Mesenteric fat pad (tissue), 1 donor: ENCODE measurements around the gene ST3GAL2. TPM values are rescaled to one million over a fixed set of nuclear protein-coding genes. Genes with fewer than 3 reads are reported as not detected.
"Not testable (repeated sequence)": the region's sequence is repeated elsewhere in the genome, so short reads cannot be mapped to it uniquely, and the experiment has no call there.

Source experiments
- DNase-seq: peaks from one replicate; pipeline ENCODE4 v3.0.0-alpha.2; 2020; ENCODE audit warnings: low spot score
- total RNA-seq: library from RNA; stranded (reverse); fragmentation: NEBNext Ultra II Directional; extraction: Animal tissue kit (Norgen Biotek cat#: 25700); gene quantifications from one replicate; pipeline ENCODE4 v1.2.1, GENCODE V29; 2021
- donor health status: DM: yes; HTN: yes; CAD: no.

Gene ST3GAL2
- total RNA-seq, 1 donor from 2014 or later, result 25.9 TPM

DNA sequence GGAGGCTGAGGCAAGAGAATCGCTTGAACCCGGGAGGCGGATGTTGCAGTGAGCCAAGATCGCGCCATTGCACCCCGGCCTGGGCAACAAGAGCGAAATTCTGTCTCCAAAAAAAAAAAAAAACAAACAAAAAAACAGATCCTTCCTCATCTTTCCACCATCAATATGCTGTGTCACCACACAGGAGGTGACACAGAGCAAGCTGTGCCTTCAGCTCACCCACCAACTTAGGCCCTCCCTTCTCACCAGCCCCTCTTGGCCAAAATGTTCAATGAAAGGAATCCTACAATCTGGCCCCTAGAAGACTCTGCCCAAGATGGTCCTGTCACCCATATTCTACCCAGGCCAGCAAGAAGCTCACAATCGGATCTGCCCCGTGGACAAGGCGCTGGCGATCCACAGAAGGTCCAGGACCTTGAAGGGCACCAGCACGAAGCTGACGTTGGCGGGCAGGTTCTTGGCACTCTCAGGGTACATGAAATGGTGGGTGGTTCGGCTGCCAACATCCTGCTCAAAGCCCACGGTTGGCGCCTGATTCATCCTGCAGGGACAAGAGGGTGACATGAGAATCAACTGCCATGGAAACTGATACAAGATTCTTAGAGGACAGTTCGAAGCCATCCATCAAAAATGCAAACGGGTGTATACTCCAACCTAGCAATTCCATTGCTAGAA is 50.8 kb downstream of the ST3GAL2 start:
- DNase-seq, result no peak

DNA sequence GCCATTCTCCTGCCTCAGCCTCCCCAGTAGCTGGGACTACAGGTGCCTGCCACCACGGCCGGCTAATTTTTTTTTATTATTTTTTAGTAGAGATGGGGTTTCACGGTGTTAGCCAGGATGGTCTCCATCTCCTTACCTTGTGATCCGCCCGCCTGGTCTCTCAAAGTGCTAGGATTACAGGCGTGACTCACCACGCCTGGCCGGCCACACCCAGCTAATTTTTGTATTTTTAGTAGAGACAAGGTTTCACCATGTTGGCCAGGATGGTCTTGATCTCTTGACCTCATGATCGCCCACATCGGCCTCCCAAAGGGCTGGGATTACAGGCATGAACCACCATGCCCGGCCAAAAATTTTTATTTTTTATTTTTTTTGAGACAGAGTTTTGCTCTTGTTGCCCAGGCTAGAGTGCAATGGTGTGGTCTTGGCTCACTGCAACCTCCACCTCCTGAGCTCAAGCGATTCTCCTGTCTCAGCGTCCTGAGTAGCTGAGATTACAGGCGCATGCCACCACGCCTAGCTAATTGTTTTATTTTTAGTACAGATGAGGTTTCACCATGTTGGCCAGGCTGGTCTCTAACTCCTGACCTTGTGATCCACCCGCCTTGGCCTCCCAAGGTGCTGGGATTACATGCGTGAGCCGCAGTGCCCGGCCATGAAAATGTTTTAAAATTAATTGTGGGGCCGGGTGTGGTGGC is 52.5 kb downstream of the ST3GAL2 start:
- DNase-seq, result not testable (repeated sequence)

DNA sequence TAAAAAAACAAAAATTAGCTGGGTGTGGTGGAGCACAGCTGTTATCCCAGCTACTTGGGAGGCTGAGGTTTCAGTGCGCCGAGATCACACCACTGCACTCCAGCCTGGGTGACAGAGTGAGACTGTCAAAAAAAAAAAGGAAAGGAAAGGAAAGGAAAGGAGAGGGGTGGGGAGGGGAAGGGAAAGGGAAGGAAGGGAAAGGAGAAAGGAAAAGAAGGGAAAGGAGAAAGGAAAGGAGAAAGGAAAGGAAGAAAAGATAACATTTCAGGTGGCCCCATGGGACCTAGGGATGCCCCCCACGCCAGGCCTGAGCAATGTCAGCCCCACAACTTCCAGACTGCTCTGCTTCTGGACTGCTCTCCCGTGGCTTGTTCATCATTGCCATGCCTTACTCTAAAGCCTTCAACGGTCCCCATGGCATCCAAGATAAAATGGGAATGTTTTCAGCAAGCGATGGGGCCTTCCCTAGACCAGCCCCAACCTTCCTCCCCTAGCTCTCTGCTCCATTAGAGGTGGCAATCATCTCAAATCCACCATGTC is 55.4 kb downstream of the ST3GAL2 start:
- no peak for DNase-seq

DNA sequence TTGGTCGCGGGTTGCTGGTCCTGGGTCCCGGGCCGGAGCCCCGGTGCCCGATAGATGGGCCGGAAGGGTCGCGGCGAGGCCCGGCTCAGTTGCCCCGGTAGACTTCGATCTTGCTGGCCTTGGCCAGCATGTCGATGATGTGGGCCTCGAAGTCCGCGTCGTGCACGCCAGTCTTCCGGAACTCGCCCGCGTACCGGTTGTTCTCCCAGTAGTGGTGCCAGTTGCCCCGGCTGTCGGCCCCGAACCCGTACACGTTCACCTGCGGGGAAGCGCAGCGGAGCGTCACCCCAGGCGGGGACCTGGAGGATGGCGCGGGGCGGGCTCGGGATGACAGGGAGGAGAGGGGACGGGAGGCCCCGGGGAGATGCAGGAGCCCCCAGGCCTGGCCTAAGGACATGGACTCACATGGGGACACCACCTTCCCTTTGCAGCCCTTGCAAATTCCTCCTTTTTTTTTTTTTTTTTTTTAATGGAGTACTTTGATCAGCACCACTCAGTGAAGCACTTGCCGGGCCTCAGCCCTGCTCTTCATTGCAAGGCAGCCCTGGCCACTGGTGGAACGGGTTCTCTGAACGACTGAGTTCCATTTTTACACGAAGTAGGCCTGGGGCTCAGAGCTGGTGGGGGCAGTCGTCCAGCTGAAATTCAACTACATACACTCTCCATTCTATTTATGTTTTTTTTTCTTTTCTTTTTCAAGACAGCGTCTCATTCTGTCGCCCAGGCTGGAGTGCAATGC is 57.1 kb downstream of the ST3GAL2 start:
- no peak for DNase-seq

DNA sequence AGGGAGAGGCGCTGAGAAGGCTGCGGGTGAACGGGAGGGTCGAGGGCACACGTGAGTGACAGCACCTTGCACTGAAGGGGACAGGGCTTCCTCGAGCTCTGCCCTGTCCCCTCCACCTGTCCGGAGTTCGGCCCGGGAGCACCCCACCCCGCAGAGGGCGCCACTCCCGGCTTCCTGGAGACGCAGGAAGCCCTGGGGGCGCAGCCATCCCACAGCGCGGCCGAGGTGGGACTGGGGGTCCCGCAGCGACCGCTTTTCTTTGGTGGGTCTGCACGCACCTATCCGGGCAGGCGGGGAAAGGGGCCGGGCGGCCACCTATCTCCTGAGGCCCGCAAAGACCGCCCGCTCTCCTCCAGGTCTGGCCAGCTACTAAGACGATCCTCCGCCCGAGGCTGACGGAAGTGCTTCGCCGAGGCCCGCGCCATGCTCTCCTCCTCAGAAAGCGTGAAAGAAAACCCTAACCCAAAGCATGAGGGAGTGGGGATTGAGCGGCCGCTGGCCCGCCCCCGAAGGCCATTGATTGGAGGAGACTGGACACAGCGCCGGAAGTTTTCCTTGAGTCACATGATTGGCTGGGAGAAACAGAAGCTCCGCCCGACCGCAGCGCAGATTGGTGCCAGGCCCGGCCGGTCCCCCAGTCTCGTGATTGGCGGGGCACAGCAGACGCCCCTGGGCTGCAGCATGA is 57.8 kb downstream of the ST3GAL2 start:
- DNase-seq, result peak; percentile 98

DNA sequence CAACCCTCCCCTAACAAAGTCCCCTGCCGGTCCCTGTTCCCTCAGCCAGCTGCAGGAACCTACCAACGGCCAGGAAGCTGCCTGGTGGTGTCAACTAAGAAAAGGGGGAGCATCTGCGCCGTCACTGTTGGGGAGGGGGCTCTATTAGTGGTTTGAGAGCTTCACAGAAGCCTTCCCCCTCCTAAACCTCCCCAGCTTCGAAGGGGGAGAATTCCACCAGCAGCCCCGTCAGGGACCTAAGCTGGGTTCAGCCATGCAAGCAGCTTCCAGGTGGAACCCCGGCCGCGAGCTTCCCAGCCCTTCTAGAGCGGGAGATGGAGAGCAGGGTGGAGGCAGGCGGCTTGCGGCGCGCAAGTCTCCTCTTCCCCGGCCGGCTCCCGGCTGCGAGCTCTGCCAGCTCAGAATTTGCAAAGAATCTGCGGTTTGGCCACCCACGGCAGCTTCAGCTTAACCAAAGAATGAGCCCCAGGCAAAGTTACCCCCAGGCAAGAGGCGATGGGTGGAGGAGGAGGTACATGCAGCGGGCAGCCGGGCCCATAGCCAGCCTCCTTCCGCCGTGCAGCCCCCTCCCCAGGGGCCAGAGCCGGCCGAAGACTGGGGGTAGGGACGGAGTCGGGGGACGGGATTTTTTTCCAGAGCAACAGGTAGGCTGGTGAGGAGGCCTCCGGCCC is 58.5 kb downstream of the ST3GAL2 start:
- no peak for DNase-seq

DNA sequence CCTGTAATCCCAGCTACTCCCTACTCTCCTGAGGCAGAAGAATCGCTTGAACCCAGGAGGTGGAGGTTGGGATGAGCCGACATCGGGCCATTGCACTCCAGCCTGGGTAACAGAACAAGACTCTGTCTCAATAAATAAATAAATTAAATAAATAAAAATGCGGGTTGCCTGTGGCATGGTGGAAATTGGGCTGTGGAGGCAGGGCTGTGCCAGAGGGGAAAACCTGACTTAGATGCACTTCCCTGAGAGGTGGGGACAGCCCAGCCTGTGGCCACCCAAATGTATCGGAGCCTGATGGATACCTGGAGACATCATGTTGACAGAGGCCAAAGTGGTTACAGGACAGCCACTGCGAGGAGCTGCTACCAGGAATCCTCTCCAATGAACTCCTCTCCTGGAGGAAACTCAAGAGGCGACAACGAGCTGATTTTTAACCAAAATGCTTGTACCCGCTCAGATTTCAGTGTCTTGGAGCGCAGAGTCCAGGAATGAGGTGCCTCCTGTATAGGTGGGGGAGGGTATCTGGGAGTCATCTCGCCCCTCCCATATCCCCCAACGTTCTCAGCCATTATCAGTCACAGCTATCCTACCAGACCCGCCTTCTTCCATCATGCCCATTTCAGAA is 59.9 kb downstream of the ST3GAL2 start:
- DNase-seq, result no peak

DNA sequence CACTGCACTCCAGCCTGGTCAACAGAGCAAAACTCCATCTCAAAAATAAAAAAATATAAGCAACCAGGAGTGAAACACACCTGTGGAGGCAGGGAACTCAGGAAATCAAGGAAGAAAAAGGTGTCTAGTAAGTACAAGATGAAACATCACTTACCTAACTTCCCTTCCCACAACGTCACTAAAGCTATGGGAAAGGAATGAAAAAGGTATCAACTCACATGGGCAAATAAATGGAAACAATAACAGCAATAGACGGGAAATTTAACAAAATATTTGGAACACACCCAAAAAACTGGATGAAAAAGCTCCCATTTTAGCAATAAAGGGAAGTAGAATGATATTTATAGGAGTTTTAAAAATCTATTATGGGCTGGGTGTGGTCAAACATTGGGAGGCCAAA is 61.1 kb downstream of the ST3GAL2 start:
- no peak for DNase-seq

DNA sequence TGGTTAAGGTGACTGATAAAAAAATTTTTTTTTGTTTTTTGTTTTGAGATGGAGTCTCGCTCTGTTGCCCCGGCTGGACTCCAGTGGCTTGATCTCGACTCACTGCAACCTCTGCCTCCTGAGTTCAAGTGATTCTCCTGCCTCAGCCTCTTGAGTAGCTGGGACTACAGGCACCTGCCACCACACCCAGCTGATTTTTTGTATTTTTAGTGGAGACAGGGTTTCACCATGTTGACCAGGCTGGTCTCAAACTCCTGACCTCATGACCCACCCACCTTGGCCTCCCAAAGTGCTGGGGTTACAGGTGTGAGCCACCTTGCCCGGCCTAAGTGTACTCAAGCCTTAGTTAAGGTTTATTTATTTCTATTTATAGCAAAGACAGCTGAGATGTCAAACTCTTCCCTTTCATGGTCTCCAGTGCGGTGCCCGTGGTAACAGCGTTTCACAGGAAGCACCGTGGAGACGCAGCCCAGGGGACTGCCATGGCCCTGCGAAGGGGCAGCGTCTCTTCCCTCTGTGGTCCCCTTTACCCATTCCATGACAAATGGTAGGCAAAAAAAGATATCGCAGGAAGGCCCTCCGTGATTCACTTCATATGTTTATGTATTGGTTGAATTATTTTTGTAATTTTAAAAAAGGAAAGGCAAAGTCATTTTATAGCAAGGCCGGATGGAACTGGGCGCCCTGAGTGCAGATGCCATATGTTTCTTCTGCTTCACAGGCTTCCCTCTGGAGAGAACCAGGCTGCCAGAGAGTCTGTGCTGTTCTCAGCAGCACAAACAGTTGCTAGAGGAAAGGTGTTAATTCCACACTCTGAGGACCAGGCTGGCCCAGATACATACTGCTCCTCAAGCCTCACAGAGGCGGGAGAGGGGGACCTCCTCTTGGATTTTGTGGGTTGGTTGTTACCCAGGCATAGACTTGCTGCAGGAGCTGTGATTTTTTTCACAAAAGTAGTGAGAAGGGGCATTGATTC is 63.0 kb downstream of the ST3GAL2 start:
- DNase-seq, result no peak

DNA sequence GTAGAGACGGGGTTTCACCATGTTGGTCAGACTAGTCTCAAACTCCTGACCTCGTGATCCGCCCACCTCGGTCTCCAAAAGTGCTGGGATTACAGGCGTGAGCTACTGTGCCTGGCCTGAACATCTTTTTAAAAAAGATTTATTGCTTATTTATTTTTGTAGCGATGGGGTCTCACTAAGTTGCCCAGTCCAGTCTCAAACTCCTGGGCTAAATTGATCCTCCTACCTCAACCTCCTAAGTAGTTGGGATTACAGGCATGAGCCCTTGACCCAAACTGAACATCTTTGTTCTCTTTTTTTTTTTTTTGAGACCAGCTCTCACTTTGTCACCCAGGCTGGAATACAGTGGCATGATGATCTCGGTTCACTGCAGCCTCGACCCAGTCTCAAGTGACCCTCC is 64.7 kb downstream of the ST3GAL2 start:
- no peak for DNase-seq

DNA sequence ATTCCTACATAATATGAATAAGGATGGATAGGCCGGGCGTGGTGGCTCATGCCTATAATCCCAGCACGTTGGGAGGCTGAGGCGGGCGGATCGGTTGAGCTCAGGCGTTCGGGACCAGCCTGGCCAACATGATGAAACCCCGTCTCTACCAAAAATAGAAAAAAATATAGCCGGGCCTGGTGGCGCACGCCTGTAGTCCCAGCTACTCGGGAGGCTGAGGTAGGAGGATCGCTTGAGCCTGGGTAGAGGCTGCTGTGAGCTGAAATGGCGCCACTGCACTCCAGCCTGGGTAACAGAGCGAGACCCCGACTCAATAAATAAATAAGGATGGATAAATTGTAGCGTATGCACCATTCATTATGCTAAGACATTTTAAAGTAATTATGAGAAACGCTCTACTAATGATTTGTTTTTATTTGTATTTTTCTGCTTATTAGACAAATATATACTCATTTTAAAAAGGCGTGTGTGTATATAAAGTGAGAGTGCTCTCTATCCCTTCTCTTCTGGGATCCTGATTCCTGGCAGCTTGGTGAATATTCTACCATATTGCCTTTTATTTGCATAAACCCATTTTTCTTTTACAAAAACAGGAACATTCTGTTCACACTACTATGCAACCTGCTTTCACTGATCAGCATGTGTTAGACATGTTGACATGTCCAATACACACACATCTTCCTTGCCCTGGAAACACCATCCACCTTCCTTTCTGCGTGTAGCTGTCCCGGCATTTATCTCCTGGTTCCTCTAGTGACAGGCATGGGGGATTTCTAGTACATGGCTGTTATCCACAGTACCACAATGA is 65.8 kb downstream of the ST3GAL2 start:
- no peak for DNase-seq

DNA sequence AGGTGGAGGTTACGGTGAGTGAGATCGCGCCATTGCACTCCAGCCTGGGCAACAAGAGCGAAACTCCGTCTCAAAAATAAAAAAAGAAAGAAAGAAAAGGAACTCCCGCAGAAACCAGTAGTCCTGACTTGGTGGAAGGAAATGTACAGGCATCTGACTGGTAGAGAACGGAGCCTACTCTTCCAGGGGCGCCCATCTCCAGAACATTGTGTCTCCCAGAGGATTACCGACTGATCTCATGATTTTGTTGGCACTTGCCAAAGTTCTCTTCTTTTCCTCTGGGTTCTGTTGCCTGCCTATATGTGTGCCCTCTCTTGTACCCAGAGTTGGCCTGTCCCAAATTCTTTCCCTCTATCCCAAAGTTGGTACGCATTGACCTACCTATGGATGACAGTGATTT is 68.0 kb downstream of the ST3GAL2 start:
- DNase-seq, result no peak

DNA sequence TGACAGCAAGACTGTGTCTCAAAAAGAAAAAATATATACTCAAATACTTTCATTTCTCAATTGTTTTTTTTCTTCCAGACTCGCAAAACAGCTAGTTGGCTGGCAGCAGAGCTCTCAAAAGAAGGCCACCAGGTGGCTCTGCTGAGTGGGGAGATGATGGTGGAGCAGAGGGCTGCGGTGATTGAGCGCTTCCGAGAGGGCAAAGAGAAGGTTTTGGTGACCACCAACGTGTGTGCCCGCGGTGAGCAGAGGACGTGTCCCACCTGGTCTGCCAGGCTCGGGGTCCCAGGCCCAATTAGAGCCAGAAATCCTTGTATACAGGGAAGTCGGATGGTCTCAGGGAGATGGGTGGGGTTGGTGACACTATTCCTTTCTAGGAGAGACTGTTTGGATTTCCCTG is 68.8 kb downstream of the ST3GAL2 start:
- not testable (repeated sequence) for DNase-seq

DNA sequence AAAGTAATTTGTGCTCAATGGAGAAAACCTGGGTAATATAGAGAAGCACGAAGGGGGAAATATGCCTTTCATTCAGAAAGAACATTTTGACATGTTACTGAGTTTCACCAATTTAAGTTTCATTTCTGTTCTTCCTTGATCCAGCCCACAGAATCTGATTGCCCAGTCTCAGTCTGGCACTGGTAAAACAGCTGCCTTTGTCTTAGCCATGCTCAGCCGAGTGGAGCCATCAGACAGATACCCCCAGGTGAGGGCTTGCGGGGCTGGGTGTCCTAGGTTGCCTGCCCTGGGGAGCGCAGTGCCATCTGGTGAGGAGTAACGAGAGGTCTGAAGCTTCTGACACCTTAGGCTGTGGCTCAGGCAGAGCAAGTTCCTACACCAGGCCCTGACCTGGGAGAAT is 74.5 kb downstream of the ST3GAL2 start:
- no peak for DNase-seq

DNA sequence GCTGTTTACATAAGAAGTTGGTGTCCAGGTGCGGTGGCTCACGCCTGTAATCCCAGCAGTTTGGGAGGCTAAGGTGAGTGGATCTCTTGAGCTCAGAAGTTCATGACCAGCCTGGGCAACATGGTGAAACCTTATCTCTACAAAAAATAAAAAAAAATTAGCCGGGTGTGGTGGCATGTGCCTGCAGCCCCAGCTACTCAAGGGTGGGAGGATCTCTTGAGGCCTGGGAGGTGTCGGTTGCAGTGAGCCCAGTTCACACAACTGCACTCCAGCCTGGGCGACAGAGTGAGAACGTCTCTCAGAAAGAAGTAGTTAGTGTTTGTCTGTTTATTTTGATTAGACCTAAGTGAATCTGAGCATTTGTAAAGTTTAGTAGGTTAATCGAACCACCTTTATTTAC is 79.3 kb downstream of the ST3GAL2 start:
- DNase-seq, result no peak

DNA sequence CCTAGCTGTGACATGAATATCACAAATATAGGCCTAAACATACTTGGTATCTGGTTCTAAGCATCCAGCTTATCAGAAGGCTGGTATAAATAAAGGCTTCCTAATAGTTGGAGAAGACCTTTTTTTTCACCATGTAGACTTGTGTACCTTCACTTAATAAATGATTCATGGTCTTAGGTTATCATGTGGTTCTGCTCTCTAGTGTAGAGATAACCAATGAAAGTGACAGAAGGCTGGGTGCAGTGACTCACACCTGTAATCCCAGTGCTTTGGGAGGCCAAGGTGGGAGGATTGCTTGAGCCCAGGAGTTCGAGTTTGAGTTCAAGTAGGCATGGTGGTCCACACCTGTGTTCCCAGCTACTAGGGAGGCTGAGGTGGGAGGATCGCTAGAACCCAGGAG is 89.1 kb downstream of the ST3GAL2 start:
- DNase-seq, result no peak

DNA sequence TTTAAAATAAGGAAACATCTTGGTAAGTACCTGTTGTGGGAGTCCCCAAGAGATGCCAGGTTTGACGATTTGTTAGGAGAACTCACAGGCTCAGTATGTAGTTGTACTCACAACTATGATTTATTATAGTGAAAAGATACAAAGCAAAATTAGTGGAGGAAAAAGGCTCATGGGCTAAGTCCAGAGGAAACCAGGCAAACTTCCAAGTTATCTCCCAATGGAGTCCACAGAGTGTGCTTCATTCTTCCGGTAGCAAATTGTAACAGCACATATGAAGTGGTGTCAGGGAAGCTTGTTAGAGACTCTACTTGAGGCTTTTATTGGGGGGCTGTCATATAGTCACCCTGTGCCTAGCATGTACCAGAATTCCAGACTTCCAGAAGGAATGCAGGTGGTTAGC is 89.9 kb downstream of the ST3GAL2 start:
- DNase-seq, result no peak

DNA sequence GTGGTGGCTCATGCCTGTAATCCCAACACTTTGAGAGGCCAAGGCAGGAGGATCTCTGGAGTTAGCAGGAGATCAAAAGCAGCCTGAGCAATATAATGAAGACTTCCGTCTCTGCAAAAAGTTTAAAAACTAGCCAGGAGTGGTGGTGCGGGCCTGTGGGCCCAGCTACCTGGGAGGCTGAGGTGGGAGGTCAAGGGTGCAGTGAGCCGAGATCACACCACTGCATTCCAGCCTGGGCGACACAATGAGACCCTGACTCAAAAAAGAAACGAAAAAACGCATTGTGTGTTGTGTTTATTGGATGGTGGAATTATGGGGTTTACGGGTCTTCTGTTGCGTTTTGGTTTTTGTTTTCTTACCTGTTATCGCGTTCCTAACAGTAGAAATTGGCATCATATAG is 93.1 kb downstream of the ST3GAL2 start:
- no peak for DNase-seq
